Naive B cell (primary cell): ENCODE data around the gene C11orf65. TPM values are rescaled to one million over a fixed set of nuclear protein-coding genes. Genes with fewer than 3 reads are reported as not detected.
"Not testable (repeated sequence)": the region's sequence is repeated elsewhere in the genome, so short reads cannot be mapped to it uniquely, and the experiment has no call there.

Source experiments
- ATAC-seq, 2 donors: fragments of 150-1000 bp; cut with Tn5 transposase; 2 replicates each; pipeline ENCODE4 v1.10.0; 2021; ENCODE audit warnings: low read depth in 2 of 2, mild to moderate bottlenecking in 2 of 2, moderate library complexity in 2 of 2
- DNase-seq: peaks from one replicate; pipeline ENCODE4 v3.0.0; 2022
- H3K27ac Mint-ChIP-seq, 6 donors: one replicate each; pipeline ENCODE4 v1.8.0; 2020 to 2022; ENCODE audit warnings: mild to moderate bottlenecking in 6 of 6, mixed read lengths in 6 of 6, moderate library complexity in 5 of 6, inconsistent platforms in 2 of 6
- H3K27me3 Mint-ChIP-seq, 3 donors: one replicate each; pipeline ENCODE4 v1.8.0; 2021 to 2022; ENCODE audit warnings: mixed read lengths in 3 of 3, mild to moderate bottlenecking in 1 of 3
- H3K36me3 Mint-ChIP-seq, 2 donors: one replicate each; pipeline ENCODE4 v1.8.0; 2020 to 2022; ENCODE audit warnings: mixed read lengths in 2 of 2, inconsistent platforms in 1 of 2, mild to moderate bottlenecking in 1 of 2
- H3K4me1 Mint-ChIP-seq, 3 donors: one replicate each; pipeline ENCODE4 v1.8.0; 2020 to 2022; ENCODE audit warnings: mixed read lengths in 3 of 3, inconsistent platforms in 1 of 3, mild to moderate bottlenecking in 1 of 3, moderate library complexity in 1 of 3
- H3K4me3 Mint-ChIP-seq, 8 donors: one replicate each; pipeline ENCODE4 v1.8.0; 2020 to 2022; ENCODE audit warnings: mild to moderate bottlenecking in 8 of 8, mixed read lengths in 8 of 8, moderate library complexity in 8 of 8, inconsistent platforms in 2 of 8
- H3K9me3 Mint-ChIP-seq, 7 donors: one replicate each; pipeline ENCODE4 v1.8.0; 2020 to 2022; ENCODE audit warnings: mixed read lengths in 7 of 7, mild to moderate bottlenecking in 5 of 7, inconsistent platforms in 2 of 7, moderate library complexity in 1 of 7
- polyA plus RNA-seq, 6 donors: library from polyadenylated mRNA; unstranded; fragments of 300-500 nt; fragmentation: Illumina TruSeq; gene quantifications; one replicate each; pipeline ENCODE4 v1.2.3, GENCODE V29; 2021; ENCODE audit warnings: low read depth in 6 of 6

Gene C11orf65
- polyA plus RNA-seq, 6 donors from 2014 or later: 0.48 to 2.4 (median 1.8) TPM; not detected in 1

- H3K4me1 Mint-ChIP-seq: no peaks in the 10 kb centered on the region
- H3K9me3 Mint-ChIP-seq: peaks cover 0 to 33% (median 11%) of the 10 kb centered on the region in 7 donors
- DNase-seq (no peak), ATAC-seq (no peak)
- no peak overlapping the region for H3K4me3 Mint-ChIP-seq
- H3K27ac Mint-ChIP-seq: no peak overlapping the region
- H3K36me3 Mint-ChIP-seq: peaks cover 19 to 21% of the 10 kb centered on the region in 2 donors
- peaks cover 0 to 3% (median 0%) of the 10 kb centered on the region in 3 donors for H3K27me3 Mint-ChIP-seq
These were observed 30.7 kb downstream of the C11orf65 start for GRCh38 chr11:108436594-108436993.

GRCh38 chr11:108435066-108435465 lies 32.3 kb downstream of the C11orf65 start:
- Mint-ChIP-seq H3K9me3 (peaks cover 0 to 22% (median 6%) of the 10 kb centered on the region in 7 donors), H3K4me1 (no peaks in the 10 kb centered on the region), H3K27me3 (peaks cover 0 to 3% (median under 1%) of the 10 kb centered on the region in 3 donors), H3K27ac (no peak overlapping the region), H3K4me3 (no peak overlapping the region), H3K36me3 (peaks cover 6 to 11% of the 10 kb centered on the region in 2 donors)
- ATAC-seq: no peak
- no peak for DNase-seq

- H3K27me3 Mint-ChIP-seq: peaks cover 0 to 8% (median 3%) of the 10 kb centered on the region in 3 donors
- H3K4me3 Mint-ChIP-seq: no peak overlapping the region
- peaks cover 9 to 19% of the 10 kb centered on the region in 2 donors for H3K36me3 Mint-ChIP-seq
- peaks cover 0 to 4% (median 0%) of the 10 kb centered on the region in 3 donors for H3K4me1 Mint-ChIP-seq
- no peak overlapping the region for H3K27ac Mint-ChIP-seq
- peaks cover 0 to 17% (median 9%) of the 10 kb centered on the region in 7 donors for H3K9me3 Mint-ChIP-seq
- DNase-seq (no peak), ATAC-seq (no peak)
These were observed 34.5 kb downstream of the C11orf65 start for GRCh38 chr11:108432783-108433182.

- ATAC-seq (no peak), DNase-seq (no peak)
- peaks cover 9 to 19% of the 10 kb centered on the region in 2 donors for H3K36me3 Mint-ChIP-seq
- H3K27ac Mint-ChIP-seq: no peak overlapping the region
- peaks cover 0 to 8% (median 3%) of the 10 kb centered on the region in 3 donors for H3K27me3 Mint-ChIP-seq
- H3K4me3 Mint-ChIP-seq: no peak overlapping the region
- peaks cover 1 to 18% (median 9%) of the 10 kb centered on the region in 7 donors for H3K9me3 Mint-ChIP-seq
- H3K4me1 Mint-ChIP-seq: peaks cover 0 to 4% (median 0%) of the 10 kb centered on the region in 3 donors
These were observed 35.3 kb downstream of the C11orf65 start for GRCh38 chr11:108431997-108432396.

GRCh38 chr11:108431370-108431769 lies 36.0 kb downstream of the C11orf65 start:
- no peak overlapping the region for H3K27ac Mint-ChIP-seq
- H3K4me1 Mint-ChIP-seq: peaks cover 0 to 4% (median 0%) of the 10 kb centered on the region in 3 donors
- ATAC-seq: no peak
- H3K4me3 Mint-ChIP-seq: no peak overlapping the region
- DNase-seq: no peak
- H3K36me3 Mint-ChIP-seq: peaks cover 3 to 19% of the 10 kb centered on the region in 2 donors
- peaks cover 5 to 22% (median 9%) of the 10 kb centered on the region in 7 donors for H3K9me3 Mint-ChIP-seq
- H3K27me3 Mint-ChIP-seq: peaks cover 0 to 8% (median 3%) of the 10 kb centered on the region in 3 donors

- H3K9me3 Mint-ChIP-seq: peaks cover 0 to 14% (median 3%) of the 10 kb centered on the region in 7 donors
- peak overlapping the region in 1 of 6 donors; percentile 49 for H3K27ac Mint-ChIP-seq
- H3K36me3 Mint-ChIP-seq, H3K4me3 Mint-ChIP-seq, H3K27me3 Mint-ChIP-seq, ATAC-seq, H3K4me1 Mint-ChIP-seq: not testable (repeated sequence)
- peak; percentile 6 for DNase-seq
These were observed 49.8 kb downstream of the C11orf65 start for GRCh38 chr11:108417551-108417950.

- no peak overlapping the region for H3K27ac Mint-ChIP-seq
- H3K27me3 Mint-ChIP-seq: no peaks in the 10 kb centered on the region
- no peak overlapping the region for H3K4me3 Mint-ChIP-seq
- no peaks in the 10 kb centered on the region for H3K4me1 Mint-ChIP-seq
- H3K36me3 Mint-ChIP-seq: no peaks in the 10 kb centered on the region
- H3K9me3 Mint-ChIP-seq: peaks cover 0 to 14% (median 3%) of the 10 kb centered on the region in 7 donors
- DNase-seq (no peak), ATAC-seq (no peak)
These were observed 52.4 kb downstream of the C11orf65 start for GRCh38 chr11:108414958-108415357.

GRCh38 chr11:108405706-108406105 lies 61.6 kb downstream of the C11orf65 start:
- ATAC-seq: no peak
- Mint-ChIP-seq H3K27me3 (no peaks in the 10 kb centered on the region), H3K36me3 (no peaks in the 10 kb centered on the region), H3K27ac (no peak overlapping the region), H3K4me3 (no peak overlapping the region), H3K9me3 (peaks cover 0 to 6% (median 0%) of the 10 kb centered on the region in 7 donors), H3K4me1 (no peaks in the 10 kb centered on the region)
- DNase-seq: no peak

GRCh38 chr11:108403052-108403451 lies 64.3 kb downstream of the C11orf65 start:
- Mint-ChIP-seq H3K27ac (no peak overlapping the region), H3K36me3 (no peaks in the 10 kb centered on the region), H3K9me3 (no peaks in the 10 kb centered on the region), H3K4me3 (no peak overlapping the region), H3K4me1 (no peaks in the 10 kb centered on the region), H3K27me3 (no peaks in the 10 kb centered on the region)
- DNase-seq: no peak
- ATAC-seq: no peak

- no peak overlapping the region for H3K4me3 Mint-ChIP-seq
- no peaks in the 10 kb centered on the region for H3K36me3 Mint-ChIP-seq
- H3K4me1 Mint-ChIP-seq: no peaks in the 10 kb centered on the region
- H3K27me3 Mint-ChIP-seq: no peaks in the 10 kb centered on the region
- H3K9me3 Mint-ChIP-seq: no peaks in the 10 kb centered on the region
- H3K27ac Mint-ChIP-seq: peak overlapping the region in 1 of 6 donors; percentile 40
- ATAC-seq (no peak), DNase-seq (no peak)
These were observed 65.1 kb downstream of the C11orf65 start for GRCh38 chr11:108402241-108402640.

- ATAC-seq: no peak
- no peaks in the 10 kb centered on the region for H3K4me1 Mint-ChIP-seq
- no peak overlapping the region for H3K4me3 Mint-ChIP-seq
- H3K27me3 Mint-ChIP-seq: no peaks in the 10 kb centered on the region
- no peak for DNase-seq
- no peaks in the 10 kb centered on the region for H3K9me3 Mint-ChIP-seq
- no peak overlapping the region for H3K27ac Mint-ChIP-seq
- no peaks in the 10 kb centered on the region for H3K36me3 Mint-ChIP-seq
These were observed 68.9 kb downstream of the C11orf65 start for GRCh38 chr11:108398439-108398838.

GRCh38 chr11:108396672-108397071 lies 70.7 kb downstream of the C11orf65 start:
- H3K4me3 Mint-ChIP-seq, ATAC-seq, DNase-seq, H3K4me1 Mint-ChIP-seq, H3K27ac Mint-ChIP-seq, H3K36me3 Mint-ChIP-seq, H3K27me3 Mint-ChIP-seq, H3K9me3 Mint-ChIP-seq: not testable (repeated sequence)

GRCh38 chr11:108394744-108395284 lies 72.5 kb downstream of the C11orf65 start:
- H3K4me3 Mint-ChIP-seq: no peak overlapping the region
- no peaks in the 10 kb centered on the region for H3K9me3 Mint-ChIP-seq
- H3K27ac Mint-ChIP-seq: peak overlapping the region in 1 of 6 donors; percentile 17
- ATAC-seq (no peak), DNase-seq (no peak)
- no peaks in the 10 kb centered on the region for H3K4me1 Mint-ChIP-seq
- peaks cover 0 to 9% of the 10 kb centered on the region in 2 donors for H3K36me3 Mint-ChIP-seq
- no peaks in the 10 kb centered on the region for H3K27me3 Mint-ChIP-seq

GRCh38 chr11:108393046-108393445 lies 74.3 kb downstream of the C11orf65 start:
- no peak for ATAC-seq
- H3K36me3 Mint-ChIP-seq: peaks cover 0 to 9% of the 10 kb centered on the region in 2 donors
- H3K4me3 Mint-ChIP-seq: no peak overlapping the region
- no peaks in the 10 kb centered on the region for H3K9me3 Mint-ChIP-seq
- no peaks in the 10 kb centered on the region for H3K4me1 Mint-ChIP-seq
- no peak overlapping the region for H3K27ac Mint-ChIP-seq
- H3K27me3 Mint-ChIP-seq: no peaks in the 10 kb centered on the region
- no peak for DNase-seq
